ENCODE results near the gene BSND.

GRCh38 chr1:54978528-54979326, 20.0 kb upstream of the BSND start:
- no peak for TF ChIP-seq EZH2 (IDR thresholded peaks at IDR 0.05; ENCODE audit: borderline replicate concordance)
- TF ChIP-seq CTCF (IDR thresholded peaks at IDR 0.05; ENCODE audit: poor library complexity), result no peak
- TF ChIP-seq EZH2phosphoT487 (IDR thresholded peaks at IDR 0.05; ENCODE audit: low read depth, severe bottlenecking, unreplicated experiment), result no peak
